Measurements from ENCODE around the gene MED14. TPM values are rescaled to one million over a fixed set of nuclear protein-coding genes. Genes with fewer than 3 reads are reported as not detected.

MED14 gene
- total RNA-seq, 1 experiment from 2014 or later: 83.3 TPM

DNA sequence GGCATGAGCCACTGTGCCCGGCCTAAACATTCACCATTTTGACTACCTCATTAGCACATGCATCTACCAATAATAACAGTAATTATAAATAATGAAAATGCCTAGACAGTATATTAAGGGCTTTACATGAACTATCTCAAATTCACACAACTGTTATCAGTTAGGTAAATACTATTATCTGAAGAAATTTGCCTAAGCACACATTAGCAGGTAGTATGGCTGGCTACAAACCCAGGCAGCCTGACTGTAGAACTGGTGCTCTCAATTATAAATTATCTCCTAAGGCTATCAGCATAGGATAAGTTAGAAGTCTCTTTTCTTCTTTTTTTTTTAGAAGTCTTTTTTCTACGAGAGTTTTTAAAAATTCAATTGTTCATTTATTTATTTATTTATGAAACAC lies 73.9 kb downstream of the MED14 start:
- no peaks in the 10 kb centered on the region for H3K27me3 Mint-ChIP-seq (ENCODE audit: low read depth)
- TF ChIP-seq NR2C2 (CRISPR knock-in tag; IDR thresholded peaks at IDR 0.05) (no peak), OVOL2 (CRISPR knock-in tag; IDR thresholded peaks at IDR 0.05; ENCODE audit: borderline replicate concordance) (no peak), GABPB1 (CRISPR knock-in tag; IDR thresholded peaks at IDR 0.05) (no peak)
- TF ChIP-seq, protein P1, sequence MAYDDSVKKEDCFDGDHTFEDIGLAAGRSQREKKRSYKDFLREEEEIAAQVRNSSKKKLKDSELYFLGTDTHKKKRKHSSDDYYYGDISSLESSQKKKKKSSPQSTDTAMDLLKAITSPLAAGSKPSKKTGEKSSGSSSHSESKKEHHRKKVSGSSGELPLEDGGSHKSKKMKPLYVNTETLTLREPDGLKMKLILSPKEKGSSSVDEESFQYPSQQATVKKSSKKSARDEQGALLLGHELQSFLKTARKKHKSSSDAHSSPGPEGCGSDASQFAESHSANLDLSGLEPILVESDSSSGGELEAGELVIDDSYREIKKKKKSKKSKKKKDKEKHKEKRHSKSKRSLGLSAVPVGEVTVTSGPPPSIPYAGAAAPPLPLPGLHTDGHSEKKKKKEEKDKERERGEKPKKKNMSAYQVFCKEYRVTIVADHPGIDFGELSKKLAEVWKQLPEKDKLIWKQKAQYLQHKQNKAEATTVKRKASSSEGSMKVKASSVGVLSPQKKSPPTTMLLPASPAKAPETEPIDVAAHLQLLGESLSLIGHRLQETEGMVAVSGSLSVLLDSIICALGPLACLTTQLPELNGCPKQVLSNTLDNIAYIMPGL (CRISPR knock-in tag; IDR thresholded peaks at IDR 0.05): no peak
- ChIA-PET CTCF (interaction anchor here (1.7 kb wide), 1 partner anchor 10 kb away, joined by 3 read pairs; no protein-coding TSS in a partner anchor), POLR2A (no interaction called here)
- no peaks in the 10 kb centered on the region for H3K9me3 Mint-ChIP-seq
- peaks cover 52% of the 10 kb centered on the region for H3K36me3 Mint-ChIP-seq
- no peak overlapping the region for H3K27ac Mint-ChIP-seq
- ATAC-seq (no peak), DNase-seq (ENCODE audit: low spot score) (no peak)
- no peak overlapping the region for H3K4me3 Mint-ChIP-seq
- H3K4me1 Mint-ChIP-seq: no peaks in the 10 kb centered on the region; the same call in 1 of the 2 replicates

DNA sequence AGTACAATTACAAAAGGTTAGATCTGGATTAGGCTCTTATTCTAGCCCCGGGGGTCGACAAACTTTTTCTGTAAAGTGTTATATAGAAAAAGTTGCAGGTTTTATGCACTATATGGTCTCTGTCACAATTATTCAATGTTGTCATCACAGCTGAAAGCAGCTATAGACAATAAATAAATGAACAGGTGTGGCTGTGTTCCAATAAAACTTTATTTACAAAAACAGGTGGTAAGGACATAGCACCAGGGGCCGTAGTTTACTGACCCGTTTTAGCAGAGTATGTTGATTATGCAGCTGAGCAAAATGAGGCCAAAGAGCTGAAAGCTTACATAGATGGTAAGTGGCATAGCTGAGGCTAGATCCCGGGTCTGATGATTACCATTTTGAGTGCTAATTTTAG lies 75.0 kb downstream of the MED14 start:
- no peak overlapping the region for H3K4me3 Mint-ChIP-seq
- H3K27me3 Mint-ChIP-seq (ENCODE audit: low read depth): no peaks in the 10 kb centered on the region
- CTCF ChIA-PET: interaction anchor here (1.7 kb wide), 1 partner anchor 8 kb away, joined by 3 read pairs; no protein-coding TSS in a partner anchor

More for the DNA sequence above, 75.0 kb downstream of the MED14 start:
- Mint-ChIP-seq H3K36me3 (peaks cover 44% of the 10 kb centered on the region), H3K4me1 (no peaks in the 10 kb centered on the region; the same call in 1 of the 2 replicates), H3K27ac (no peak overlapping the region), H3K9me3 (no peaks in the 10 kb centered on the region)
- TF ChIP-seq, protein P2, sequence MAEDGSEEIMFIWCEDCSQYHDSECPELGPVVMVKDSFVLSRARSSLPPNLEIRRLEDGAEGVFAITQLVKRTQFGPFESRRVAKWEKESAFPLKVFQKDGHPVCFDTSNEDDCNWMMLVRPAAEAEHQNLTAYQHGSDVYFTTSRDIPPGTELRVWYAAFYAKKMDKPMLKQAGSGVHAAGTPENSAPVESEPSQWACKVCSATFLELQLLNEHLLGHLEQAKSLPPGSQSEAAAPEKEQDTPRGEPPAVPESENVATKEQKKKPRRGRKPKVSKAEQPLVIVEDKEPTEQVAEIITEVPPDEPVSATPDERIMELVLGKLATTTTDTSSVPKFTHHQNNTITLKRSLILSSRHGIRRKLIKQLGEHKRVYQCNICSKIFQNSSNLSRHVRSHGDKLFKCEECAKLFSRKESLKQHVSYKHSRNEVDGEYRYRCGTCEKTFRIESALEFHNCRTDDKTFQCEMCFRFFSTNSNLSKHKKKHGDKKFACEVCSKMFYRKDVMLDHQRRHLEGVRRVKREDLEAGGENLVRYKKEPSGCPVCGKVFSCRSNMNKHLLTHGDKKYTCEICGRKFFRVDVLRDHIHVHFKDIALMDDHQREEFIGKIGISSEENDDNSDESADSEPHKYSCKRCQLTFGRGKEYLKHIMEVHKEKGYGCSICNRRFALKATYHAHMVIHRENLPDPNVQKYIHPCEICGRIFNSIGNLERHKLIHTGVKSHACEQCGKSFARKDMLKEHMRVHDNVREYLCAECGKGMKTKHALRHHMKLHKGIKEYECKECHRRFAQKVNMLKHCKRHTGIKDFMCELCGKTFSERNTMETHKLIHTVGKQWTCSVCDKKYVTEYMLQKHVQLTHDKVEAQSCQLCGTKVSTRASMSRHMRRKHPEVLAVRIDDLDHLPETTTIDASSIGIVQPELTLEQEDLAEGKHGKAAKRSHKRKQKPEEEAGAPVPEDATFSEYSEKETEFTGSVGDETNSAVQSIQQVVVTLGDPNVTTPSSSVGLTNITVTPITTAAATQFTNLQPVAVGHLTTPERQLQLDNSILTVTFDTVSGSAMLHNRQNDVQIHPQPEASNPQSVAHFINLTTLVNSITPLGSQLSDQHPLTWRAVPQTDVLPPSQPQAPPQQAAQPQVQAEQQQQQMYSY (CRISPR knock-in tag; IDR thresholded peaks at IDR 0.05): no peak
- TF ChIP-seq, protein P3, sequence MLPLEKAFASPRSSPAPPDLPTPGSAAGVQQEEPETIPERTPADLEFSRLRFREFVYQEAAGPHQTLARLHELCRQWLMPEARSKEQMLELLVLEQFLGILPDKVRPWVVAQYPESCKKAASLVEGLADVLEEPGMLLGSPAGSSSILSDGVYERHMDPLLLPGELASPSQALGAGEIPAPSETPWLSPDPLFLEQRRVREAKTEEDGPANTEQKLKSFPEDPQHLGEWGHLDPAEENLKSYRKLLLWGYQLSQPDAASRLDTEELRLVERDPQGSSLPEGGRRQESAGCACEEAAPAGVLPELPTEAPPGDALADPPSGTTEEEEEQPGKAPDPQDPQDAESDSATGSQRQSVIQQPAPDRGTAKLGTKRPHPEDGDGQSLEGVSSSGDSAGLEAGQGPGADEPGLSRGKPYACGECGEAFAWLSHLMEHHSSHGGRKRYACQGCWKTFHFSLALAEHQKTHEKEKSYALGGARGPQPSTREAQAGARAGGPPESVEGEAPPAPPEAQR (CRISPR knock-in tag; IDR thresholded peaks at IDR 0.05): no peak
- TF ChIP-seq, protein P4, sequence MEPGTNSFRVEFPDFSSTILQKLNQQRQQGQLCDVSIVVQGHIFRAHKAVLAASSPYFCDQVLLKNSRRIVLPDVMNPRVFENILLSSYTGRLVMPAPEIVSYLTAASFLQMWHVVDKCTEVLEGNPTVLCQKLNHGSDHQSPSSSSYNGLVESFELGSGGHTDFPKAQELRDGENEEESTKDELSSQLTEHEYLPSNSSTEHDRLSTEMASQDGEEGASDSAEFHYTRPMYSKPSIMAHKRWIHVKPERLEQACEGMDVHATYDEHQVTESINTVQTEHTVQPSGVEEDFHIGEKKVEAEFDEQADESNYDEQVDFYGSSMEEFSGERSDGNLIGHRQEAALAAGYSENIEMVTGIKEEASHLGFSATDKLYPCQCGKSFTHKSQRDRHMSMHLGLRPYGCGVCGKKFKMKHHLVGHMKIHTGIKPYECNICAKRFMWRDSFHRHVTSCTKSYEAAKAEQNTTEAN (CRISPR knock-in tag; IDR thresholded peaks at IDR 0.05): no peak
- TF ChIP-seq JAZF1 (CRISPR knock-in tag; IDR thresholded peaks at IDR 0.05) (no peak), FOXP1 (CRISPR knock-in tag; IDR thresholded peaks at IDR 0.05; ENCODE audit: borderline replicate concordance) (no peak), NR2C2 (CRISPR knock-in tag; IDR thresholded peaks at IDR 0.05) (no peak), SP1 (CRISPR knock-in tag; conservative IDR thresholded peaks at IDR 0.05) (no peak), ZNF232 (CRISPR knock-in tag; IDR thresholded peaks at IDR 0.05) (no peak), CBFB (CRISPR knock-in tag; IDR thresholded peaks at IDR 0.05; ENCODE audit: low read depth) (no peak), EMX1 (CRISPR knock-in tag; IDR thresholded peaks at IDR 0.05) (no peak), TCF7 (CRISPR knock-in tag; IDR thresholded peaks at IDR 0.05; ENCODE audit: low read depth) (no peak), GABPB1 (CRISPR knock-in tag; IDR thresholded peaks at IDR 0.05) (no peak), ZNF396 (CRISPR knock-in tag; IDR thresholded peaks at IDR 0.05; ENCODE audit: borderline replicate concordance) (no peak), MYBL2 (CRISPR knock-in tag; IDR thresholded peaks at IDR 0.05) (no peak), GRHL2 (CRISPR knock-in tag; IDR thresholded peaks at IDR 0.05; ENCODE audit: insufficient replicate concordance, severe bottlenecking) (no peak), ZNF138 (CRISPR knock-in tag; conservative IDR thresholded peaks at IDR 0.05) (no peak), ZNF121 (CRISPR knock-in tag; IDR thresholded peaks at IDR 0.05) (no peak)
- TF ChIP-seq, protein P5, sequence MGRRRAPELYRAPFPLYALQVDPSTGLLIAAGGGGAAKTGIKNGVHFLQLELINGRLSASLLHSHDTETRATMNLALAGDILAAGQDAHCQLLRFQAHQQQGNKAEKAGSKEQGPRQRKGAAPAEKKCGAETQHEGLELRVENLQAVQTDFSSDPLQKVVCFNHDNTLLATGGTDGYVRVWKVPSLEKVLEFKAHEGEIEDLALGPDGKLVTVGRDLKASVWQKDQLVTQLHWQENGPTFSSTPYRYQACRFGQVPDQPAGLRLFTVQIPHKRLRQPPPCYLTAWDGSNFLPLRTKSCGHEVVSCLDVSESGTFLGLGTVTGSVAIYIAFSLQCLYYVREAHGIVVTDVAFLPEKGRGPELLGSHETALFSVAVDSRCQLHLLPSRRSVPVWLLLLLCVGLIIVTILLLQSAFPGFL (CRISPR knock-in tag; IDR thresholded peaks at IDR 0.05; ENCODE audit: borderline replicate concordance): no peak
- TF ChIP-seq, protein P6, sequence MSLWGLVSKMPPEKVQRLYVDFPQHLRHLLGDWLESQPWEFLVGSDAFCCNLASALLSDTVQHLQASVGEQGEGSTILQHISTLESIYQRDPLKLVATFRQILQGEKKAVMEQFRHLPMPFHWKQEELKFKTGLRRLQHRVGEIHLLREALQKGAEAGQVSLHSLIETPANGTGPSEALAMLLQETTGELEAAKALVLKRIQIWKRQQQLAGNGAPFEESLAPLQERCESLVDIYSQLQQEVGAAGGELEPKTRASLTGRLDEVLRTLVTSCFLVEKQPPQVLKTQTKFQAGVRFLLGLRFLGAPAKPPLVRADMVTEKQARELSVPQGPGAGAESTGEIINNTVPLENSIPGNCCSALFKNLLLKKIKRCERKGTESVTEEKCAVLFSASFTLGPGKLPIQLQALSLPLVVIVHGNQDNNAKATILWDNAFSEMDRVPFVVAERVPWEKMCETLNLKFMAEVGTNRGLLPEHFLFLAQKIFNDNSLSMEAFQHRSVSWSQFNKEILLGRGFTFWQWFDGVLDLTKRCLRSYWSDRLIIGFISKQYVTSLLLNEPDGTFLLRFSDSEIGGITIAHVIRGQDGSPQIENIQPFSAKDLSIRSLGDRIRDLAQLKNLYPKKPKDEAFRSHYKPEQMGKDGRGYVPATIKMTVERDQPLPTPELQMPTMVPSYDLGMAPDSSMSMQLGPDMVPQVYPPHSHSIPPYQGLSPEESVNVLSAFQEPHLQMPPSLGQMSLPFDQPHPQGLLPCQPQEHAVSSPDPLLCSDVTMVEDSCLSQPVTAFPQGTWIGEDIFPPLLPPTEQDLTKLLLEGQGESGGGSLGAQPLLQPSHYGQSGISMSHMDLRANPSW (CRISPR knock-in tag; conservative IDR thresholded peaks at IDR 0.05; ENCODE audit: low read depth): no peak
- TF ChIP-seq, protein P7, sequence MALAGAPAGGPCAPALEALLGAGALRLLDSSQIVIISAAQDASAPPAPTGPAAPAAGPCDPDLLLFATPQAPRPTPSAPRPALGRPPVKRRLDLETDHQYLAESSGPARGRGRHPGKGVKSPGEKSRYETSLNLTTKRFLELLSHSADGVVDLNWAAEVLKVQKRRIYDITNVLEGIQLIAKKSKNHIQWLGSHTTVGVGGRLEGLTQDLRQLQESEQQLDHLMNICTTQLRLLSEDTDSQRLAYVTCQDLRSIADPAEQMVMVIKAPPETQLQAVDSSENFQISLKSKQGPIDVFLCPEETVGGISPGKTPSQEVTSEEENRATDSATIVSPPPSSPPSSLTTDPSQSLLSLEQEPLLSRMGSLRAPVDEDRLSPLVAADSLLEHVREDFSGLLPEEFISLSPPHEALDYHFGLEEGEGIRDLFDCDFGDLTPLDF (CRISPR knock-in tag; IDR thresholded peaks at IDR 0.05): no peak
- DNase-seq (ENCODE audit: low spot score) (no peak), ATAC-seq (no peak)
- POLR2A ChIA-PET: no interaction called here

Data from WTC11 (cell line).